Measurements from ENCODE around the gene KIF5C. TPM values are rescaled to one million over a fixed set of nuclear protein-coding genes. Genes with fewer than 3 reads are reported as not detected.

KIF5C gene
- total RNA-seq, 1 donor from 2014 or later: 0.47 TPM

DNA sequence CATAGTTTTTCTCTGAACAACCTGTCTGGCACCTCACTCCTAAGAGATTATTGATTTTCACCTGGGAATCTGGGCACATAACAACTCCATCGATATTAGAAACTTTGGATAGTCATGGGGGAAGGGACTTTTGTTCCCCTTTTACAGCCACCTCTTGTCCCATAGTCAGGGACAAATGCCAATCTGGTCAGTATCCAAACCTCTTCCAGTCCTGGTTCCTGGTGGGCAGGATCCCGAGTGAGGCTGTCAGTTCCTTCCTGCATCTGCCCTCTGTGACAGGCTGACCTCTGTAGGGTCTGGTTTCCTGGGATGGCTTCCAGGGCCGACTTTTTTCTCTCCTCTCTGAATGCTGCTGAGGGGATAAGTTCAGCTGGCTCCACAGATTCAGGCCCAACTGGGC lies 11.0 kb downstream of the KIF5C start:
- peaks cover 53% of the 10 kb centered on the region for H3K27me3 ChIP-seq (ENCODE audit: low read depth)
- H3K36me3 ChIP-seq: no peaks in the 10 kb centered on the region
- no peak overlapping the region for H3K27ac ChIP-seq (replicated peaks)
- DNase-seq: no peak
- TF ChIP-seq, protein P1, sequence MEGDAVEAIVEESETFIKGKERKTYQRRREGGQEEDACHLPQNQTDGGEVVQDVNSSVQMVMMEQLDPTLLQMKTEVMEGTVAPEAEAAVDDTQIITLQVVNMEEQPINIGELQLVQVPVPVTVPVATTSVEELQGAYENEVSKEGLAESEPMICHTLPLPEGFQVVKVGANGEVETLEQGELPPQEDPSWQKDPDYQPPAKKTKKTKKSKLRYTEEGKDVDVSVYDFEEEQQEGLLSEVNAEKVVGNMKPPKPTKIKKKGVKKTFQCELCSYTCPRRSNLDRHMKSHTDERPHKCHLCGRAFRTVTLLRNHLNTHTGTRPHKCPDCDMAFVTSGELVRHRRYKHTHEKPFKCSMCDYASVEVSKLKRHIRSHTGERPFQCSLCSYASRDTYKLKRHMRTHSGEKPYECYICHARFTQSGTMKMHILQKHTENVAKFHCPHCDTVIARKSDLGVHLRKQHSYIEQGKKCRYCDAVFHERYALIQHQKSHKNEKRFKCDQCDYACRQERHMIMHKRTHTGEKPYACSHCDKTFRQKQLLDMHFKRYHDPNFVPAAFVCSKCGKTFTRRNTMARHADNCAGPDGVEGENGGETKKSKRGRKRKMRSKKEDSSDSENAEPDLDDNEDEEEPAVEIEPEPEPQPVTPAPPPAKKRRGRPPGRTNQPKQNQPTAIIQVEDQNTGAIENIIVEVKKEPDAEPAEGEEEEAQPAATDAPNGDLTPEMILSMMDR (IDR thresholded peaks at IDR 0.05; ENCODE audit: borderline replicate concordance): no peak
- intact Hi-C loops (cut with micrococcal nuclease): no loop called here
- H3K4me1 ChIP-seq: peaks cover 11% of the 10 kb centered on the region
- H3K4me3 ChIP-seq: no peak overlapping the region
- H3K9me3 ChIP-seq (replicated peaks): peaks cover 1% of the 10 kb centered on the region

DNA sequence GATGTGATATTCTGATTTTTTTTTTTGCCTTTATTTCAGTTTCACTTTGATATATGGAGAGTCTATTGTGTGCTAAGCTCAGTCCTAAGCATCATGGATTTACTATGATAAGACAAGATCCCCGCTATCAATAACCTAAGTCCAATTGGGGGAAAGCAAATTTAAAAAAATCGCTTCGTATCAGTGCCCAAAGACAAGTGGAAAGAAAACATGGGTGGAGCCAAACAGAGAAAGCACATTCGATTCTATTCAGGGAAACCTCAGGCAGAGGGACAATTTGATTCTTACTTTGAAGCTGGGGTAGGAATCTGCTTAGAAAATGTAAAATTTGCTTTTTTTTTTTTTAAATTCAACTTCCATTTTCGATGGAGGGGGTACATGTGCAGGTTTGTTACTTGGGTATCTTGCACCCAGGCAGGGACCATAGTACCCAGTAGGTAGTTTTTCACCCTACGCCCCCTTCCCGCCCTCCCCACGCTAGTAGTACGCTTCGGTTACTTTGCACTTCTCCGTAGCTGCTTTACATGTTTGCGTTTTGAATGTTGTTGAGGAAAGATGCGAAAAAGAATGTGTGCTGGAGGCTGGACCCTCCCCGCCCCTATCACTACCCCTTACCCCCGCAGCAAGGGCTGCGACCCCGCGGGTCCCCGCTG lies 12.4 kb downstream of the KIF5C start:
- peaks cover 68% of the 10 kb centered on the region for H3K27me3 ChIP-seq (ENCODE audit: low read depth)
- no peaks in the 10 kb centered on the region for H3K36me3 ChIP-seq

DNA sequence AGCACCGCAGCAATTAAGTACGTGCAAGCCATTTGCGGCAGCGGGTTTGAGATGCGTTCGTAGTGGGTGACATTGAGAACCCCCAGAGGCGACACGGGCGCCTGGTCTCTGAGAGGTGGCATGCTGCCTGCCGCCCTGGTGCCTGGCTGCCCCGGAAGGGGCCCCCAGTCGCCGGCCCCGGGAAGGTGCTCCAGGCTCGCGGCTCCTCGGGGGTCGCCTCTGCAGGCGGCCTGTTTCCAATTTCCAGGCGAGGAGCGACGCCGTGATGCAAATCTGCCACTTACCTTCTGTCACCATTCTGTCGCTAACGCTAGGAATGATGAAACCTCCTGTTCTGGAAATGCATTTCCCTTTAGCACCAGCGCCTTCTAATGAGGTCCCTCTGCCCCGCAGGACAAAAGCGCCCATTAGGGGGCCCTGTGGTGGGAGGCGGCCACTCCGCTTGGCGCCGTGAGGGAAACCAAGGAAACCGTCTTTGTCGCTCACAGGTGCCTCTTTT lies 13.0 kb downstream of the KIF5C start:
- TF ChIP-seq, protein P1 (IDR thresholded peaks at IDR 0.05; ENCODE audit: borderline replicate concordance): no peak
- Histone ChIP-seq H3K4me3 (peak overlapping the region; percentile 60), H3K27ac (replicated peaks) (no peak overlapping the region), H3K36me3 (no peaks in the 10 kb centered on the region), H3K27me3 (ENCODE audit: low read depth) (peaks cover 71% of the 10 kb centered on the region), H3K4me1 (peaks cover 11% of the 10 kb centered on the region), H3K9me3 (replicated peaks) (peaks cover 12% of the 10 kb centered on the region)
- DNase-seq: no peak
- intact Hi-C loops (cut with micrococcal nuclease): no loop called here

More for the DNA sequence above, 12.4 kb downstream of the KIF5C start:
- TF ChIP-seq, protein P1 (IDR thresholded peaks at IDR 0.05; ENCODE audit: borderline replicate concordance): no peak
- no peak overlapping the region for H3K27ac ChIP-seq (replicated peaks)
- H3K4me3 ChIP-seq: peak overlapping the region; percentile 60
- no peak for DNase-seq
- H3K4me1 ChIP-seq: peaks cover 11% of the 10 kb centered on the region
- peaks cover 6% of the 10 kb centered on the region for H3K9me3 ChIP-seq (replicated peaks)
- intact Hi-C loops (cut with micrococcal nuclease): no loop called here

DNA sequence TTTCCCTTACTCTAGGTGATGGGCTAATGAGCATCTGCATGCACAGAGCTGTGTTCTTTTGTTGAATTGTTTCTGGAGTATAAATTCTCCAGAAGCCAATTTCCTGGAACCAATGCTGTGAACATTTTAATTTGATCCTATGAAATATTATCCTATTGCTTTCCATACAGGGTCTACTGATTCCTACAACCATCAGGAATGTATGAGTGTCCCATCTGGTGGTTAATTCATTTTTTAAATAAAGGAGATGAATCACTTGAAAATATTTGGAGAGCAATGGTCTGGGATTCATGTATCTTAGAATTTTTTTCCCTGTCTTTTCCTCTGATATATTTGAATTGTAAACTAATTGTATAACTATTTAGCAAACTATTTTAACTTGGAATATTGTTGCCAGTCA lies 14.0 kb downstream of the KIF5C start:
- peaks cover 18% of the 10 kb centered on the region for H3K9me3 ChIP-seq (replicated peaks)
- H3K27ac ChIP-seq (replicated peaks): no peak overlapping the region
- no peak overlapping the region for H3K4me3 ChIP-seq
- TF ChIP-seq, protein P1 (IDR thresholded peaks at IDR 0.05; ENCODE audit: borderline replicate concordance): no peak
- no peaks in the 10 kb centered on the region for H3K36me3 ChIP-seq
- peaks cover 11% of the 10 kb centered on the region for H3K4me1 ChIP-seq
- no peak for DNase-seq
- H3K27me3 ChIP-seq (ENCODE audit: low read depth): peaks cover 71% of the 10 kb centered on the region
- intact Hi-C loops (cut with micrococcal nuclease): no loop called here

DNA sequence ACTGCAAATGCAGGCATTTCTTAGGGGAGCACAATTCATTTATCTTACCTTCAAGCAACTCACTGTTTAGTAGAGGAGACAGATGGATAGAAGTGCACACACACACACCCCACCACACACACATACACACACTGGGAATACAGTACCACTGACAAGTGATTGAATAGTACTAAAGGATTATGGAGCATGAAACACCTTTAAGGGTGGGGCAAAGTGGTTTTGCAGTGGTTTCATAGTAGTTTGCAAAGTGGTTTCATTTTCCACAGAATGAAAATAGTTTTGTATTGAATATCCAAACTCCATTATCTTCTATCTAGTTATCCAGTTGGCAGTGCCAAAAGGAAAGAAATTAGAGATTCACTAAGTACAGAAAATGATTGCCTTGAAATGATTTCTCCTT lies 18.9 kb downstream of the KIF5C start:
- no peak for DNase-seq
- Histone ChIP-seq H3K27me3 (ENCODE audit: low read depth) (peaks cover 58% of the 10 kb centered on the region), H3K9me3 (replicated peaks) (peaks cover 18% of the 10 kb centered on the region), H3K27ac (replicated peaks) (no peak overlapping the region), H3K4me3 (no peak overlapping the region), H3K4me1 (no peaks in the 10 kb centered on the region), H3K36me3 (no peaks in the 10 kb centered on the region)
- intact Hi-C loops (cut with micrococcal nuclease): no loop called here
- TF ChIP-seq, protein P1 (IDR thresholded peaks at IDR 0.05; ENCODE audit: borderline replicate concordance): no peak

All from left ventricle myocardium inferior (tissue), 1 donor.